ENCODE results near the gene ATP6AP1.
A peak's percentile ranks its signal among the peaks of the same experiment; 100 is the strongest.

ATP6AP1 gene

DNA sequence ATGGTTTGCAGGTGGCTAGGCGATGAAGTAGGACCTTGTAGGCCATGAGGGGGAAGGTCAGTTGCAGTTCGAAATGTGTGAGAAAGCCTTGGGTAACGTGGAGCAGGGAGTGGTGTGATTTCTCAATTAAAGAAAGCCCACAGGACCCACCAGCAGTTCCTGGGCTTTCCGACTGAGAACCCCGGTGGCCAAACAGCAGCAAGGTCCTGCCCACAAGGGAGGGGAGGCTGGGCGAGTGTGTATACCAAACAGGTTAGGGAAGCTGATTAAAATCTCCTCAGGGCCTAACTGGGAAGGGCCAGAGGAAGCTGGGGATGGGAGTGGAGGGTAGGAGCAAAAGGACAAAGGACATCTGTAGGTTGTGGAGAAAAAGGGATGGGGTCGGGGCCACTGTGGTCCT, 2.4 kb downstream of the ATP6AP1 start:
- no peak for DNase-seq

- DNase-seq = no peak
Measured at GRCh38 chrX:154431341-154431740, 2.9 kb downstream of the ATP6AP1 start.

DNA sequence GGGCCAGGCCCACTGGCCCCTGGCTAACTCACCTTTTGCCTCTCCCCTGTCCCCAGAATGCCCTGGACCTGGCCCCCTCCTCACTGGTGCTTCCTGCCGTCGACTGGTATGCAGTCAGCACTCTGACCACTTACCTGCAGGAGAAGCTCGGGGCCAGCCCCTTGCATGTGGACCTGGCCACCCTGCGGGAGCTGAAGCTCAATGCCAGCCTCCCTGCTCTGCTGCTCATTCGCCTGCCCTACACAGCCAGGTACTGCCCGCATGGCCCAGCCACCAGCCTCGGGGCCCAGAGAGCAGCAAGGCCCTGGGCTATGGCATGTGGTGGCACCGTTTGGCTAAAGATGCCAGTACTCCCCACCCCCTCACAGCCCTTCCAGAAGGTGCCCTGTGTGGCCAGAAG, 3.7 kb downstream of the ATP6AP1 start:
- no peak for DNase-seq

DNA sequence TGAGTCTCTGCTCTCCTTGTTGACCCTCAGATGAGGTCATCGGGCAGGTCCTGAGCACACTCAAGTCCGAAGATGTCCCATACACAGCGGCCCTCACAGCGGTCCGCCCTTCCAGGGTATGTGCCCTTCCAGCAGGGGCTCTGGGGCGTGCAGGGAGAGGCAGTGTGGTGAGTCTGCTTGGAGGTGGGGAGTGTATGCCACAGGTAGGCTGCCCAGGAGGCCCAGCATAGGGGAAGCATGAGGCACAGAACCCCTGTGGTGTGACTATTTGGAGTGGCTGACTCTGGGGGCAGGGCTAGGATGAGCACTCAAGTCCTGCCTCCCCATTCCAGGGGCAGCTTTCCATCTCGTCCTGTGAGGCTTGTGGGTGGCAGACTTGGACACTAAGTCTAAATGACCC, 5.1 kb downstream of the ATP6AP1 start:
- DNase-seq = no peak

DNA sequence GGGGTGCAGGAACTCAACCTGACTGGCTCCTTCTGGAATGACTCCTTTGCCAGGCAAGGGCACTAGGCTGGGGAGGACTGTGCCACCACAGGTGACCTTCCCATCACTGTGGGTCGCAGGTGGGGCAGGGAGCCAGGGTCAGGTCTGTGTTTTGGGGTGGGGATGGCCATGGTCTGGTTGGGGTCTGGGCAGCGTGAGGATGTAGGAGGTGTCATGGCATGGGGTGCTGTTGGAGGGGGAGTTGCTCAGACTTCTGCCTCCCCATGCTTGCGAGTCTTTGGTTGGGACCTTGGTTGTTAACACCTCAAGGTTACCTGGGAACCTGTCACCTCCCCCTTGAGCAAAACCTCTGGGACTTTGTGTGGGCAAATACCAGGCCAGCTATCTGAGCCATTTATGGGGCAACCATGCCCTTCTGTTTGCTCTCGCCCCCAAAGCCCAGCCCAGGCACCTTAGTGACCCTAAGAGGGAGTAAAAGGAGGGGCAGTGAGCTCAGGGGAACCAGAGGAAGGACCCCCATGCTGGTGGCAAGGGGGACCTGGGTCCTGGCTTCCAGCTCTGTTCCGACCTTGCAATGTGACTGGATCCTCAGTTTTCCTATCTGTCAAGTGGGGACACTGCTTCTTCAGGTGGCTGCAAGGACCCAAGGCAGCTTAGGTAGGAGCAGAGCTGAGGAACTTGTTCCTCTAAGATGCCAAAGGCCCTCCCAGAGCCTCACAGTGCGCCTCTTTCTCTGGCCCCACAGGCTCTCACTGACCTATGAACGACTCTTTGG, 6.1 kb downstream of the ATP6AP1 start:
- DNase-seq = no peak

DNA sequence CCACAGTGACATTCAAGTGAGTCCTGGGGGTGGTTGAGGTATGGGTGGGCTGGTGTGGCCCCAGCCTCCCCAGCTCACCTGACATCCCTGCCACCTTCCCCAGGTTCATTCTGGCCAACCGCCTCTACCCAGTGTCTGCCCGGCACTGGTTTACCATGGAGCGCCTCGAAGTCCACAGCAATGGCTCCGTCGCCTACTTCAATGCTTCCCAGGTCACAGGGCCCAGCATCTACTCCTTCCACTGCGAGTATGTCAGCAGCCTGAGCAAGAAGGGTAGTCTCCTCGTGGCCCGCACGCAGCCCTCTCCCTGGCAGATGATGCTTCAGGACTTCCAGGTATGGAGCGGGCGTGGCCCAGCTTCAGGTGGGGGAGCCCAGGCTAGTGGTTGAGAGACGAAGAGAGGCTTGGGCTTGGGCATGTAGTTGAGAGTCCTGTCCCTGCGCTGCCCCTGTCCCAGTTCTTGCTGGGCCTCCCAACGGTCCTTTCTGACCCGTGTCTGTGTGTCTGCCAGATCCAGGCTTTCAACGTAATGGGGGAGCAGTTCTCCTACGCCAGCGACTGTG, 6.8 kb downstream of the ATP6AP1 start:
- no peak for DNase-seq

DNA sequence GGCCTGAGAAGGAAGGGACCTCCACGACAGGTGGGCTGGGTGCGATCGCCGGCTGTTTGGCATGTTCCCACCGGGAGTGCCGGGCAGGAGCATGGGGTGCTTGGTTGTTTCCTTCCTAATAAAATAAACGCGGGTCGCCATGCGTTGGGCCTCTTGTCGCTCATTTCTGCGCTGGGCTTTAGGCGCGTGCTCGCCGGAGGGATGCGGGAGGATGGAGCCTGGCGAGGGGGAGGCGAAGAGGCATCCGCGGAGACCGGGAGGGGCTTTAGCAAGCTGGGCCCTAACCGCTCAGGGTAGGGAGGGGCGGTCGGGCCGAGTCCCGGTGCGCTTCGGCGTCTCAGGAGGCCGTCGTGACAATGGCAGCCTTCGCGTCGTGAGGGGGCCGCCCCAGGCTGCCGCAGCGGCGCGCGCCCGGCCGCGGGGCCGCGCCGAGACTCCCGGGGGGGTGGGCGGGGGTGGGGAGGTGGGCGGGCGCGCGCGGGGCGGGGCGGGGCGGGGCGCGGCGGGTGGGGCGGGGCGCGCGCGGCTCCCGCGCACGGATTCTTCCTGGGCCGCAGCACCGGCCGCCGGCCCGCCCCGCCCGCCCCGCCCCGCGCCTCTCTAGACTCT, 8.0 kb downstream of the ATP6AP1 start:
- peak; percentile 55 to 65 for DNase-seq

GRCh38 chrX:154436983-154437752, 8.7 kb downstream of the ATP6AP1 start, which contains the start of gene GDI1:
Gene GDI1 (plus strand): TSS chrX:154437154. CDS start chrX:154437255, 101 bp downstream.
- peak; percentile 64 to 69 for DNase-seq

DNA sequence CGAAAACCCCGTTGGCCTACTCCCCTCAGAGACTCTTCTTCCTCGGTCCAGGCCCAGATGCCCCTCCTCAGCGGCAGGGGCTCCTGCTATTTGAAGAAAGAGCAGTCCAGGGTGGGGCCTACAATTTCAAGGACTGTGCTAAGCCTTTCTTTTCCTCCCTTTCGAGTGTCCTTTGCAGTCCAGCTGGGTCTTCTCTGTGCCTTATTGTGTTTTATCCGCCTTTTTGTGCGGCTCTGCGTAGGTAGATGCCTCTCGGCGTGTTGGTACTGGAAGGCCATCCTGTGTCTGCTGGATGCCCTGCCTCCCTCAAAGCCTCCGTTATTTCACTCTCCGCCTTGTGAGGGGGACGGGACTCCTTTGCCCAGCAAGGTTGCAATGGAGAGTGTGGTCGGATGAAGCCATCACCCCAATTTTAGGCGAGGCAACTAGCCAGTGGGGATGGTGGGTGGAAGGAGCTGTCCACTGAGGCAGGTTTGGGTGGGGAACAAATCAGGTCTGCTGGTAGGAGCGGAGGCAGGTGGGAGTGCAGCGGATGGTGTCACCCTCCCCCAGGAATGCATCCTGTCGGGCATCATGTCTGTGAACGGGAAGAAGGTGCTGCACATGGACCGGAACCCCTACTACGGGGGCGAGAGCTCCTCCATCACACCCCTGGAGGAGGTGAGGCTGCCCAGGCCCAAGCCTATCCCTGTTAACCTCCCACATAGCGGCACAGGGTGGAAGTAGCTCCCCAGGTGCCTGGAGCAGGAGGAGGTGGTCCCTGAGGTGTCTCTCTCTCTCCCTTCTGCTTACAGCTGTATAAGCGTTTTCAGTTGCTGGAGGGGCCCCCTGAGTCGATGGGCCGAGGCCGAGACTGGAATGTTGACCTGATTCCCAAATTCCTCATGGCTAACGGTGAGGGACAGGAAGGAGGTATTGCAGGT, 9.8 kb downstream of the ATP6AP1 start:
- DNase-seq = no peak

DNA sequence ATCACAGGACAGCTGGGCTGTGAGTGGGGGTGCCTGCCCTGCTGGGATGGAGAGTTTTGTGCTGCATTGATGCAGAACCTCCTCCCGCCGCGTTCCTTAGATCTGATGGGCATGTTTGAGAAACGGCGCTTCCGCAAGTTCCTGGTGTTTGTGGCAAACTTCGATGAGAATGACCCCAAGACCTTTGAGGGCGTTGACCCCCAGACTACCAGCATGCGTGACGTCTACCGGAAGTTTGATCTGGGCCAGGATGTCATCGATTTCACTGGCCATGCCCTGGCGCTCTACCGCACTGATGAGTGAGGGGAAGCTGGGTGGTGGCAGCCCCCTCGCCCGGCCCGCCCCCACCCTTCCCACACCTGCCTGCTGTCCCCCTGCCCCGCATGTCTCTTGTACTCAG, 11.4 kb downstream of the ATP6AP1 start:
- no peak for DNase-seq

DNA sequence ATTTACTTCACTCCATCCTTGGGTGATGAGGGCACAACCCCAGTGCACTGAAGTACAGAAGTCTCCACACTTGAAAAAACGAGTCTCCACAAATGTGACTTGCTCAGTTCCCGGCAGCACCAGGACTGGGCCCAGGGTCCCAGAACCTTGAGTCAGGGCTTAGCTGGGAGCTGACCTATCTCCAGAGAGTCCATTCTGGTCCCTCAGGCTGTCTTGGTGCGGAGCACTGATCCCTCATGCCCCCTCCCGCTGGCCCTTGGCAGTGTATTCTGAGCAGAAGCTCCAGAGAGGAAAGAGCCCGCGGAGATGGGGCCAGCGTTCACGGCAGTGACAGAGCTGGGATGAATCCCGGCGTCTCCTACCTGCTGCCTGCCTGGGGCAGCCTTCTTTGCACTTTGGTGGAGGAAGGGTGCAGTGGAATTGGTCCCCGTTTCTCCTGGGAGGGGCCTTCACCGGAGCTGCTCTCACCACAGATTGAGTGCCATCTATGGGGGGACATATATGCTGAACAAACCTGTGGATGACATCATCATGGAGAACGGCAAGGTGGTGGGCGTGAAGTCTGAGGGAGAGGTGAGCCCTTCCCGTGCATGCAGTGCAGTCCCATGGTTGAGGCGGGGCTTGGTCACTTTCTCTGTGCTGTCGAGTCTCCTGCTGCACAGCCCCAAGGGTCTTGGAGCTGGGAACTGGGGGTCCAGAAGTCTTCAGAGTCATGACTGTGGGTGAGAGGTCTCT, 12.3 kb downstream of the ATP6AP1 start:
- DNase-seq = no peak

DNA sequence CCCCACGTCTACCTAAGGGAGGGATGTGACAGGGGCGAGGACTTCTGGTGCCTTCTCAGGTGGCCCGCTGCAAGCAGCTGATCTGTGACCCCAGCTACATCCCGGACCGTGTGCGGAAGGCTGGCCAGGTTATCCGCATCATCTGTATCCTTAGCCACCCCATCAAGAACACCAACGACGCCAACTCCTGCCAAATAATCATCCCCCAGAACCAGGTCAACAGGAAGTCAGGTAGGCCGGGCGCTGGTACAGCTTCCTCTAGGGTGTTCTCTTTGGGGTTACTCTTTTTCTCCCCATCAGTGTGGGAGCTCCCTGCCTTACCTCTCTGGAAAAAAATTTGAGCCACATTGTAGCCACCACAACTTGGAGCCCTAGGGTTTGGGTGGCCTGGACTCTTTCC, 13.1 kb downstream of the ATP6AP1 start:
- no peak for DNase-seq

DNA sequence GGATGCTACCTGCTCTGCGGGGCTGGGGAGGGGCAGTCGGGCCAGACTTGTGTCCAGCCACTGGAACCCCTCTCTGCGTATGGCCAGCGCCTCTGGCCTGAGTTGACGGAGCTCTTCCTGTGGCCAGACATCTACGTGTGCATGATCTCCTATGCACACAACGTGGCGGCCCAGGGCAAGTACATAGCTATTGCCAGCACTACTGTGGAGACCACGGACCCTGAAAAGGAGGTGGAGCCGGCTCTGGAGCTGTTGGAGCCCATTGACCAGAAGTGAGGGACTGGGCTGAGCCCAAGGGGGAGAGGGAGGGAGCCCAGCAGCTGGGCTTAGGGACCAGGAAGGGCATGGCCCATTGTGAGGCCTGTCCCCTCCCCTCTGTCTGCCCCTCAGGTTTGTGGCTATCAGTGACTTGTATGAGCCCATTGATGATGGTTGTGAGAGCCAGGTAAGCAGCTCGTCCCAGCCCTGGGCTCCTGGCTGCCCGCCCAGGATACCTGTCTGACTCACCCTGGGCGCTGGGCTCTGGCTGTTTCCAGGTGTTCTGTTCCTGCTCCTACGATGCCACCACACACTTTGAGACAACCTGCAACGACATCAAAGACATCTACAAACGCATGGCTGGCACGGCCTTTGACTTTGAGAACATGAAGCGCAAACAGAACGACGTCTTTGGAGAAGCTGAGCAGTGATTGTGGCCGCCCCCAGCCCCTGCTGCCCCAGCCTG, 13.7 kb downstream of the ATP6AP1 start:
- no peak for DNase-seq

GRCh38 chrX:154443479-154443910, 15.0 kb downstream of the ATP6AP1 start:
- DNase-seq = no peak

- peak; percentile 74 to 82 for DNase-seq
Measured at GRCh38 chrX:154443992-154444754, 15.7 kb downstream of the ATP6AP1 start, which contains the start of gene FAM50A. Gene FAM50A (plus strand): TSS chrX:154444141. CDS start chrX:154444236, 95 bp downstream.

- DNase-seq = no peak
Measured at GRCh38 chrX:154444755-154445246, 16.3 kb downstream of the ATP6AP1 start.

- no peak for DNase-seq
Measured at GRCh38 chrX:154445776-154446175, 17.3 kb downstream of the ATP6AP1 start.

DNA sequence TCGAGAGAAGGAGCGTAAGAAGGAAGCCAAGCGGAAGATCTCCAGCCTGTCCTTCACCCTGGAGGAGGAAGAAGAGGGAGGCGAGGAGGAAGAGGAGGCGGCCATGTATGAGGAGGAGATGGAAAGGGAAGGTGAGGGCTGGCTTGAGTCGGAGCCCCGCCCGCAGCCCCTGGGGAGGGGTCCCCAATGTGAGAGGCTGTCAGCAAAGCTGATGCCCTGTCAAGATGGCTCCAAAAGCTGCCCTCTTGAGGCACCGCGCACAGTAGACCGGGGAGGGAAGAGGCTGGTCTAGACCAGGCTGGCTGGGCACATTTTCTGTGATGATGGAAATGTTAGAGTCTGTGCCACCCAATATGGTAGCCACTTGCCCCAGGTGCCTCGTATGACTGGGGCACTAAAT, 18.0 kb downstream of the ATP6AP1 start:
- DNase-seq = no peak

DNA sequence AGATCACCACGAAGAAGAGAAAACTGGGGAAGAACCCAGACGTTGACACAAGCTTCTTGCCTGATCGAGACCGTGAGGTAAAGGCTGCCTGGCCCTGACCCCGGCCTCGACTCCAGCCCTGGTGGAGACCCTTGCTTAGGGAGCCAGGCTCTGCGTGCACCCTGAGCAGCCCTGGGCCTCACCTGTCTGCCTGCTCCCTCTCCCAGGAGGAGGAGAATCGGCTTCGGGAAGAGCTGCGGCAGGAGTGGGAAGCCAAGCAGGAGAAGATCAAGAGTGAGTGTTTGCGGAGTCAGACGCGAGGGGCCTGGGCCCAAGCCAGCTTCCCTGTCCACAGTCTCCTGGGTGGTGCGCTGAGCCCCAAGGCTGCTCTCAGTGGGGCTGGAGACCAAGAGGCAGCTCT, 20.0 kb downstream of the ATP6AP1 start:
- no peak for DNase-seq

DNA sequence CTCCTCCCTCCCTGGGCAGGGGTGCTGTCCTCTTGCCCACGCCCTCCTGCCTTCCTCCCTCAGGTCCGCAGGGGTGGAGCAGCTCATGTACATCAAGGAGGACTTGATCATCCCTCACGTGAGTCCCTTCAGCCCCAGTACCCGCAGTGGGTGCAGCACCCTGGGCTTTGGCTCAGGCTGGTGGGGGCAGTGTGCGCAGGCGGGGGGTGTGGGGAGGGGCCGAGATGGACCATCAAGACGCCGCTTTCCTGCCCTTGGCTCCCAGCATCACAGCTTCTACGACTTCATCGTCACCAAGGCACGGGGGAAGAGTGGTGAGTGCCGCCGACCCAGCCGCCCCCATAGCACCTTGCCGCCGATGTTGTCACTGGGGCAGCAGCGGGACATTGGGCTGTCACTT, 21.1 kb downstream of the ATP6AP1 start:
- DNase-seq = no peak
